HCEC 1CT (cell line): ENCODE results near the gene CACNA1C.

ENCODE experiments used
- DNase-seq: peaks from one replicate; pipeline ENCODE4 v3.0.0-alpha.2; 2017

The CACNA1C gene

GRCh38 chr12:2351161-2351560 lies 298.4 kb downstream of the CACNA1C start:
- no peak for DNase-seq

GRCh38 chr12:2352203-2352602 lies 299.4 kb downstream of the CACNA1C start:
- DNase-seq = no peak

- DNase-seq = no peak
These were observed 300.5 kb downstream of the CACNA1C start for GRCh38 chr12:2353281-2353680.

GRCh38 chr12:2353691-2354090 lies 300.9 kb downstream of the CACNA1C start:
- DNase-seq = no peak

- no peak for DNase-seq
These were observed 301.6 kb downstream of the CACNA1C start for GRCh38 chr12:2354151-2354991.

- DNase-seq = no peak
These were observed 302.4 kb downstream of the CACNA1C start for GRCh38 chr12:2355198-2355597.

GRCh38 chr12:2355604-2356003 lies 302.8 kb downstream of the CACNA1C start:
- DNase-seq = no peak

DNA sequence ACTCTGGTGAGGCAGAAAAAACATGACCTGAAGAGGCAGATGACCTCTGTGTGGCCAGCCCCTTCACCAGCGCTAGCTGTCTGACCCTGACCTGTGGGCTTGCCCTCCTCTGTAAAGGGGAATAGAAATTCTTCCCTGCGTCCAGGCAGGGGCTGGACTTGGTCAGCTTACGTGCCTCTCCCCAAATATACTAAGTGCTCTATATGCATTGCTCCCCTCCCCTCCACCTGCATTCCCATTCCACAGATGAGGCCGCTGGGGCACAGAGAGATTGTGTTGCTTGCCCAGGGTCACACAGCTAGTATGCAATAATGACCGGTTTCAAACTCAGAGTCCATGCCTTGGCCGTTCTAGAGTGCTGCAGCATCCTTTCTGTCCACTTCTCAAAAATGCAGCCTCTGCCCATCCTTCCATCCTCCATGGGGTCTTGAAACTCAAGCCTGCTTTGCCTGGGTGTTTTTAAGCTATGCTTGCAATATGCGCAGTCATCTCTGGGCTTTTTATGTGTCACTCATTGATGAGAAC lies 303.9 kb downstream of the CACNA1C start:
- DNase-seq = no peak

- no peak for DNase-seq
These were observed 306.3 kb downstream of the CACNA1C start for GRCh38 chr12:2358986-2359658.

DNA sequence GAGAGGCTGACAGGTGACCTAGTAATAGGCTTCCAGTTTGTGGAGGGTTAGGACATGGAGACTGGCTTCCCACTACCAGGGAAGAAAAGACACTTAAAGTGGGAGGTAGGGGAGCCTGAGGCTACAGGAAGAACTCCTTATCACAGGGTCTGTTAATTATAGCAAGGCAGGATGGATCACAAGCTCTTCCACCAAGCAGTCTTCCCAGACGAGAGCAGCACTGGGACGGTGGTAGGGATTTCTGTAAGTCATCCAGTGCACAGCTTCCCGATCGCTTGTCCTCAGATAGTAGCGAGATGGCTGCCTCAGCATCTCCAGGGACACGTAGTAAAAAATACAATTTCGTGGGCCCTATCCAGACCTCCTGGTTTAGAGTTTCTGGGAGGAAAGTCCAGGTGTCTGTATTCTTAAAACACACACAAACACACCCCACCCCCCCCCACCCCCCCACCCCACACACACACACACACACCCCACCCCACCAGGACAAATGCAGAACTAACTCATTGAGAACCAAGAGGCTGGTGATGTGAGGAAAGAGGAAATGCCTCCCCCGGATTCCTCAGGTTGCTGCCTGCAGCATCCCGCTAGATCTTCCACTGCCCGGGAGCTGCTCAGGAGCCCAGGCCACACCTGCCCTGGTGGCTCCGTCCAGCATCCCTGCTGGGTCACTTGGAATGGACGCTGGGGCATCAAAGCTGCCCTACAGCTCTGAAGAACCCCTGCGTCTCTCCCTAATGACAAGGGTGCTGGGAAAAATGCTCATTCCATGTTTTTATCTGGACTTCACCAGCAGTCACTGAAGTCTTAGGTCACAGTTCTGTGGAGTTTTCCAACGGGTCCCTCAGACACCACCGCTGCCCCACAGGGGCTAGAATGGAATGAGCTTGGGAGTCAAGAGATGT lies 307.2 kb downstream of the CACNA1C start:
- DNase-seq = no peak

- DNase-seq = no peak
These were observed 307.9 kb downstream of the CACNA1C start for GRCh38 chr12:2360630-2361170.

DNA sequence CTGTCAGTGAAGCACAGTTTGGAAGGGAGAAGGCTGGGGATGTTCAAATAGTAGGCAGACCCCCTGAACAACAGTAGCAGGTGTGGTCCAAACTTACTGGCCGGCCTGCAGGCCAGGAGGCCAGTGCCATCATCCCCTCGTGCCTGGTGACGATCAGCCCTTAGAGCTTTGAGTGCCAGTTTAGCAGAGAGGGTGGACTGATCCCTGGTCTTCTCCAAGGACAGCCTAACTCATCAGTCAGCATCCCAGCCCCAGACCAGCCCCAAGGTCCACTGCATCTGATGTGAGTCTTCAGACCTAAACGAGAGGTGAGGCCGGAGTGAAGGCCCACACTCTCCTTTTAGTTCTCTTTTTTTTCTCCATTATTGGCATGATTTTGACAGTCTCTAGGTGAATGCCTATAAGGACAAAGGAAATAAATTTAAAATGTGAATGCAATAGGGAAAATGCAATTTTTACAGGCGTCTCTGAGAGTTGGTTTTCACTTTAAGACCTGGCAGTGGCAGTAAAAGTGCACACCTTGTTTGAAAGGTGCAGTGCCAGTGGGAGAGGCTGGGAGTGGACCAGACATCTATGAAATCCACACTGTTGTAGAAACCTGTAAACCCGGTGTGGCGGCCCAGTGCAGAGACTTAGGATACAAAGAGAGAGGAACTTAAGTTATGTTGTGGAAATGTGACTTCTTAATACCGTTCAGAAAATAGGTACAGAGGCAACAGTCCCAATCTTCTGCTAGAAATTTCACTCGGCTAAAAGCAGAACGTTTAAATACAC lies 311.2 kb downstream of the CACNA1C start:
- no peak for DNase-seq

DNA sequence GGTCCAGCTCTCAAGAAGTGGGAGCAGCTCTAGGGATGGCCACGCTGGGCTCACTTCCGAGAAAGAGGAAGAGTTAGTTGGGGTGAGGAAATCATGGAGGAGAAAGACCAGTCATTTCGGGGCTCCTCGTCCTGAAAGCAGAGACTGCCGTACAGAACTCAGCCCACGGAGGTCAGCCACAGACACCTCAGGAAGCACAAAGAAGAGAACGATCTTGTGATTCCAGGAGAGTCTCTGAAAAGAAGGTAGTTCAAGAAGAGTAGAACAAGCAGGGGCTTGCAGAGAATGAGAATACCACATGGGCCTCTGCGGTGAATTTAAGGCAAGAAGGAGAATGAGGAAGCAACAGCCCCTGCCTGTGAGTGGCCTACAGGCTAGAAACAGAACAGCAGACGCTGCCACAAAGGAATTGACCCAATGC lies 311.9 kb downstream of the CACNA1C start:
- DNase-seq = no peak

DNA sequence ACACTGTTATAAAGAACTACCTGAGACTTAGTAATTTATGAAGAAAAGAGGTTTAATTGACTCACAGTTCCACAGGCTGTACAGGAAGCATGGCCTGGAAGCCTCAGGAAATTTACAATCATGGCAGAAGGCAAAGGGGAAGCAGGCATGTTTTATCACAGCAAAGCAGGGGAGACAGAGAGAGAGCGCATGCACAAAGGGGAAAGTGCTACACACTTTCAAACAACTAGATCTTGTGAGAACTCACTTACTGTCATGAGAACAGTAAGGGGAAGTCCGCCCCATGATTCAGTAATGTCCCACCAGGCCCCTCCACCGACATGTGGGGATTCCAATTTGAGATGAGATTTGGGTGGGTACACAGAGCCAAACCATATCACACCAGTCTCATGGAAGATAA lies 313.9 kb downstream of the CACNA1C start:
- no peak for DNase-seq

- DNase-seq = no peak
These were observed 319.4 kb downstream of the CACNA1C start for GRCh38 chr12:2372178-2372577.

DNA sequence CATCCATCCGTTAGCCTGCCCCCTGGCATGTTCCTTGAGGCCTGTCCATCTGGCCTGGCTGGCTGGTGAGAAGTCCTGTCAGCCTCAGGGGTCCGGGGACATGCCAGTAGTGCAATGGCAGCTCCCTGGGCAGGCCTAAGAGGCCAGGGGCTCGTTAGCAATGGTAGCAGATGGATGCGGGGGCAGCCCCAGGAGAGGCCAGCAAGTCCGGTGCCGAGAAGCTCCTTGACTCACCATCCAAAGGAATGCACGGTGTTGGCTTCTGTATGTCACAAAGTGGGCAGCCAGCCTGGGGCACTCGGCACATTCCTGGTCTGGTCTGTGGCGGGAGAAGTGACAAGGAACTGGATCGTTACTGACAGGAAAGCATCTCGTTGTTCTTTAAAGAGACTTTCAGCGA lies 319.9 kb downstream of the CACNA1C start:
- DNase-seq = no peak

GRCh38 chr12:2373307-2373706 lies 320.5 kb downstream of the CACNA1C start:
- no peak for DNase-seq

DNA sequence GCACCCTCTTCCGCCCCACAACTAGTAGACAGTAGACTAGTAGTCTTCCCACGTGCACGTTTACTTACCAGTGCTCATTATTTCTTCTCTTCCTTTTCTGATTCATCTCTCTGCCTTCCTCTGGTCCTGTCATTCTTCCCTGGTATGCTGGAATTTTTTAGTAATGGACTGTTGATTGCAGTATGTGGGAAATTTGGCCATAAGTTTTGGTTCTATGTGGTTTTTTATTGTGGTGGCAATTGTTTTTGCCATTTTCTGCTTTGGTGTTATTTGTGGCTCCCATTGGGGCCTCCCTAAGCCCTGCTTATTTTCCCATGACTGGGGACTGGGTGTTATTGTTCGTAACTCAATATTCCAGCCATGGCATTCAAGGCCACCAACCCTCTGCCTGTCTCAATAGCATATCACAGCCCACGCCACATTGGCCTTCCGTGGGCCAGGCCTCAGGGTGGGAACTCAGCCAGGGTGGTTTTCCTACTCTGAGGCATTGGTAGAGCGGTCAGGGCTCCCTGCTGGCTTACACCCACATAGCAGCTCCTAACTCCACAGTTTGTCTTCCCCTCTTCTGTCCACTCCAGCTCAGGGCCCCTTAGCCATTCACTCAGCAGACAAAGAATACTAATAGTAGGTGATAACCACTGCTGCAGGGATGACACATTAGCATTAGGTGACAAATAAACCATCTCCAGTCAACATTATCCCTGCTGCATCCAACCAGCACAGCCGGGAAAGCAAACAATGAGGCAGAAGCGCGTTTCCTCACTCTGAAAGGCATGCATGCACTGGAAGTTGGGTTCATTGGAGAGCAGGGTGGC lies 321.5 kb downstream of the CACNA1C start:
- DNase-seq = no peak

GRCh38 chr12:2375871-2376270 lies 323.1 kb downstream of the CACNA1C start:
- no peak for DNase-seq

GRCh38 chr12:2376908-2377657 lies 324.3 kb downstream of the CACNA1C start:
- DNase-seq = no peak
